LNCAP (cell line): ENCODE results near the gene ZMYND11.

Source experiments
- CTCF ChIP-seq: fragments of 450-650 bp; IDR thresholded peaks from 2 replicates; pipeline ENCODE4 v1.5.1; 2017; ENCODE audit warnings: mild to moderate bottlenecking

ZMYND11 gene

GRCh38 chr10:226018-226417 lies 90.8 kb downstream of the ZMYND11 start:
- no peak for TF ChIP-seq CTCF

- no peak for TF ChIP-seq CTCF
These were observed 91.8 kb downstream of the ZMYND11 start for GRCh38 chr10:227014-227413.

GRCh38 chr10:228366-228765 lies 93.1 kb downstream of the ZMYND11 start:
- no peak for TF ChIP-seq CTCF

GRCh38 chr10:230758-231157 lies 95.5 kb downstream of the ZMYND11 start:
- TF ChIP-seq CTCF: peak; percentile 36; the same call in 1 of the 2 replicates

- TF ChIP-seq CTCF: no peak
These were observed 96.8 kb downstream of the ZMYND11 start for GRCh38 chr10:232061-232460.

GRCh38 chr10:232878-233277 lies 97.6 kb downstream of the ZMYND11 start:
- TF ChIP-seq CTCF: no peak

GRCh38 chr10:234708-235406 lies 99.6 kb downstream of the ZMYND11 start:
- no peak for TF ChIP-seq CTCF

GRCh38 chr10:235915-236314 lies 100.7 kb downstream of the ZMYND11 start:
- TF ChIP-seq CTCF: no peak
